ENCODE data around the gene MOK.

- TF ChIP-seq RCOR1 (IDR thresholded peaks at IDR 0.05; ENCODE audit: insufficient replicate concordance, low read length): no peak
- no peak for TF ChIP-seq CTCF (conservative IDR thresholded peaks at IDR 0.05; ENCODE audit: low read depth, low read length)
- no peak for TF ChIP-seq POLR2A (IDR thresholded peaks at IDR 0.05; ENCODE audit: low read depth, low read length)
- no peak for TF ChIP-seq SMC3 (IDR thresholded peaks at IDR 0.05; ENCODE audit: low read depth, low read length)
- TF ChIP-seq MXI1 (IDR thresholded peaks at IDR 0.05; ENCODE audit: borderline replicate concordance, low read depth, low read length): no peak
- TF ChIP-seq CHD1 (IDR thresholded peaks at IDR 0.05; ENCODE audit: low read depth, low read length): no peak
- TF ChIP-seq RAD21 (IDR thresholded peaks at IDR 0.05; ENCODE audit: low read length): no peak
- TF ChIP-seq RFX5 (IDR thresholded peaks at IDR 0.05; ENCODE audit: low read depth, low read length): no peak
- no peak for TF ChIP-seq CEBPB (IDR thresholded peaks at IDR 0.05; ENCODE audit: low read depth, low read length)
Observed at GRCh38 chr14:102251161-102251560, 53.8 kb downstream of the MOK start.
